HEK293 (cell line): Measurements from ENCODE around the gene SLC9A9.

Experiments used
- ZNF24 ChIP-seq: fragments of 450-650 bp; formaldehyde crosslinking; IDR thresholded peaks from 2 replicates; pipeline ENCODE4 v1.5.1; 2016; ENCODE audit warnings: missing biosample characterization, missing genetic modification characterization
- ZNF624 ChIP-seq: fragments of 450-650 bp; formaldehyde crosslinking; IDR thresholded peaks from 2 replicates; pipeline ENCODE4 v1.5.1; 2017; ENCODE audit warnings: missing biosample characterization, missing genetic modification characterization
- TF ChIP-seq, protein P1 (sequence below): fragments of 450-650 bp; formaldehyde crosslinking; conservative IDR thresholded peaks from 2 replicates; pipeline ENCODE4 v1.5.1; 2016; ENCODE audit warnings: low read depth, missing biosample characterization, missing genetic modification characterization
- TF ChIP-seq, protein P2 (sequence below): fragments of 450-650 bp; formaldehyde crosslinking; IDR thresholded peaks from 2 replicates; pipeline ENCODE4 v1.5.1; 2016; ENCODE audit warnings: missing biosample characterization, missing genetic modification characterization
- TF ChIP-seq, protein P3 (sequence below): fragments of 450-650 bp; formaldehyde crosslinking; IDR thresholded peaks from 2 replicates; pipeline ENCODE4 v1.5.1; 2016; ENCODE audit warnings: missing biosample characterization, missing genetic modification characterization
- TF ChIP-seq, protein P4 (sequence below): fragments of 450-650 bp; formaldehyde crosslinking; IDR thresholded peaks from 2 replicates; pipeline ENCODE4 v1.5.1; 2016; ENCODE audit warnings: missing biosample characterization, missing genetic modification characterization
- TF ChIP-seq, protein P5 (sequence below): fragments of 450-650 bp; formaldehyde crosslinking; IDR thresholded peaks from 2 replicates; pipeline ENCODE4 v1.5.1; 2016; ENCODE audit warnings: missing biosample characterization, missing genetic modification characterization
- TF ChIP-seq, protein P6 (sequence below): fragments of 450-650 bp; formaldehyde crosslinking; IDR thresholded peaks from 2 replicates; pipeline ENCODE4 v1.5.1; 2016; ENCODE audit warnings: missing biosample characterization, missing genetic modification characterization

DNA sequence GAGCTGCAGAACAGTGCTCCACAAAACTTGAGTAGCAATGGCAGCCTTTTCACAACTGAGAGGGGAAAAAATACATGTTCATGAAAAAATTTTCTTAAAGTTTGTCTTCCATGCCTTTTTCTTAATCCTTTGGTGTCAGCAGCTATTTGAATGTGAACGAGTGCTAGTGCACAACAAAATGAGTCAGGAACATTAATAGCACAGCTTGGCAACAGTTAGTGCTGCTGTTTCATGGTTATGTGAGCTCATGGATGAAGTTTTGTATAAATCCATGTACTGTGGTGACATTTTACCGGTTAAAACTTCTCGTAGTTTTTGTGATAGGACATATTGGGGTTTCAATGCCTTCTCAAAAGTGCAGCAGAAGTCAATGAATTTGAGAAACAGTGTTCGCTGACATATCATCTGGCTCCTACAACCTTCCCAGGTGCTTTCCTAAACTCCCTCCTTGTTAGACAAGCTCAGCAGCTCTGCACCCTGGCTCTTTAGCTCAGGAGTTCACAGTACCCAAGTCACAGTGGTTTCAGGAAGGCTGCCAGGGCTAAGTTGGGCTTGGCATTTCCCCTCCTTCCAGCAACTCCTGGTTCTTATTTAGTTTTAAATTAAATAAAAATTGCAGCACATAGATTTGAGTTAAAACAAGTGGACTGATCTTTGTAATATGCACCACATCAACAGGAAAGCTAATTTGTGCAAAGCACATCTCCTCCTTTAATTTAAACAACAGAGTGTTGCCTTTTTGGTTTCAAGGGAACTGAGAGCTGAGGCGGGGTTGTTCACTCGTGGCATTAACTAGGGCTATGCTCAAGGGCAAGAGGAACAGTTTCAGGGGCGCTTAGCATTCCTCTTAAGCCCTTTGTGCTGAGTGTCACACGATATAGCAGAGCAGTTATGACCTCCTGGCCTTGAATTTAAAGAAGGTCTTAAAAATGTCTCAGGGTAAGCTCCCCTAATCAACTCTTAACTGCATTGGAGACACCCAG, 365.9 kb downstream of the SLC9A9 start:
- TF ChIP-seq, protein P1, sequence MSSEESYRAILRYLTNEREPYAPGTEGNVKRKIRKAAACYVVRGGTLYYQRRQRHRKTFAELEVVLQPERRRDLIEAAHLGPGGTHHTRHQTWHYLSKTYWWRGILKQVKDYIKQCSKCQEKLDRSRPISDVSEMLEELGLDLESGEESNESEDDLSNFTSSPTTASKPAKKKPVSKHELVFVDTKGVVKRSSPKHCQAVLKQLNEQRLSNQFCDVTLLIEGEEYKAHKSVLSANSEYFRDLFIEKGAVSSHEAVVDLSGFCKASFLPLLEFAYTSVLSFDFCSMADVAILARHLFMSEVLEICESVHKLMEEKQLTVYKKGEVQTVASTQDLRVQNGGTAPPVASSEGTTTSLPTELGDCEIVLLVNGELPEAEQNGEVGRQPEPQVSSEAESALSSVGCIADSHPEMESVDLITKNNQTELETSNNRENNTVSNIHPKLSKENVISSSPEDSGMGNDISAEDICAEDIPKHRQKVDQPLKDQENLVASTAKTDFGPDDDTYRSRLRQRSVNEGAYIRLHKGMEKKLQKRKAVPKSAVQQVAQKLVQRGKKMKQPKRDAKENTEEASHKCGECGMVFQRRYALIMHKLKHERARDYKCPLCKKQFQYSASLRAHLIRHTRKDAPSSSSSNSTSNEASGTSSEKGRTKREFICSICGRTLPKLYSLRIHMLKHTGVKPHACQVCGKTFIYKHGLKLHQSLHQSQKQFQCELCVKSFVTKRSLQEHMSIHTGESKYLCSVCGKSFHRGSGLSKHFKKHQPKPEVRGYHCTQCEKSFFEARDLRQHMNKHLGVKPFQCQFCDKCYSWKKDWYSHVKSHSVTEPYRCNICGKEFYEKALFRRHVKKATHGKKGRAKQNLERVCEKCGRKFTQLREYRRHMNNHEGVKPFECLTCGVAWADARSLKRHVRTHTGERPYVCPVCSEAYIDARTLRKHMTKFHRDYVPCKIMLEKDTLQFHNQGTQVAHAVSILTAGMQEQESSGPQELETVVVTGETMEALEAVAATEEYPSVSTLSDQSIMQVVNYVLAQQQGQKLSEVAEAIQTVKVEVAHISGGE (tag by site-specific recombination) = no peak
- TF ChIP-seq, protein P2, sequence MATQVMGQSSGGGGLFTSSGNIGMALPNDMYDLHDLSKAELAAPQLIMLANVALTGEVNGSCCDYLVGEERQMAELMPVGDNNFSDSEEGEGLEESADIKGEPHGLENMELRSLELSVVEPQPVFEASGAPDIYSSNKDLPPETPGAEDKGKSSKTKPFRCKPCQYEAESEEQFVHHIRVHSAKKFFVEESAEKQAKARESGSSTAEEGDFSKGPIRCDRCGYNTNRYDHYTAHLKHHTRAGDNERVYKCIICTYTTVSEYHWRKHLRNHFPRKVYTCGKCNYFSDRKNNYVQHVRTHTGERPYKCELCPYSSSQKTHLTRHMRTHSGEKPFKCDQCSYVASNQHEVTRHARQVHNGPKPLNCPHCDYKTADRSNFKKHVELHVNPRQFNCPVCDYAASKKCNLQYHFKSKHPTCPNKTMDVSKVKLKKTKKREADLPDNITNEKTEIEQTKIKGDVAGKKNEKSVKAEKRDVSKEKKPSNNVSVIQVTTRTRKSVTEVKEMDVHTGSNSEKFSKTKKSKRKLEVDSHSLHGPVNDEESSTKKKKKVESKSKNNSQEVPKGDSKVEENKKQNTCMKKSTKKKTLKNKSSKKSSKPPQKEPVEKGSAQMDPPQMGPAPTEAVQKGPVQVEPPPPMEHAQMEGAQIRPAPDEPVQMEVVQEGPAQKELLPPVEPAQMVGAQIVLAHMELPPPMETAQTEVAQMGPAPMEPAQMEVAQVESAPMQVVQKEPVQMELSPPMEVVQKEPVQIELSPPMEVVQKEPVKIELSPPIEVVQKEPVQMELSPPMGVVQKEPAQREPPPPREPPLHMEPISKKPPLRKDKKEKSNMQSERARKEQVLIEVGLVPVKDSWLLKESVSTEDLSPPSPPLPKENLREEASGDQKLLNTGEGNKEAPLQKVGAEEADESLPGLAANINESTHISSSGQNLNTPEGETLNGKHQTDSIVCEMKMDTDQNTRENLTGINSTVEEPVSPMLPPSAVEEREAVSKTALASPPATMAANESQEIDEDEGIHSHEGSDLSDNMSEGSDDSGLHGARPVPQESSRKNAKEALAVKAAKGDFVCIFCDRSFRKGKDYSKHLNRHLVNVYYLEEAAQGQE (tag by site-specific recombination) = no peak
- TF ChIP-seq, protein P3, sequence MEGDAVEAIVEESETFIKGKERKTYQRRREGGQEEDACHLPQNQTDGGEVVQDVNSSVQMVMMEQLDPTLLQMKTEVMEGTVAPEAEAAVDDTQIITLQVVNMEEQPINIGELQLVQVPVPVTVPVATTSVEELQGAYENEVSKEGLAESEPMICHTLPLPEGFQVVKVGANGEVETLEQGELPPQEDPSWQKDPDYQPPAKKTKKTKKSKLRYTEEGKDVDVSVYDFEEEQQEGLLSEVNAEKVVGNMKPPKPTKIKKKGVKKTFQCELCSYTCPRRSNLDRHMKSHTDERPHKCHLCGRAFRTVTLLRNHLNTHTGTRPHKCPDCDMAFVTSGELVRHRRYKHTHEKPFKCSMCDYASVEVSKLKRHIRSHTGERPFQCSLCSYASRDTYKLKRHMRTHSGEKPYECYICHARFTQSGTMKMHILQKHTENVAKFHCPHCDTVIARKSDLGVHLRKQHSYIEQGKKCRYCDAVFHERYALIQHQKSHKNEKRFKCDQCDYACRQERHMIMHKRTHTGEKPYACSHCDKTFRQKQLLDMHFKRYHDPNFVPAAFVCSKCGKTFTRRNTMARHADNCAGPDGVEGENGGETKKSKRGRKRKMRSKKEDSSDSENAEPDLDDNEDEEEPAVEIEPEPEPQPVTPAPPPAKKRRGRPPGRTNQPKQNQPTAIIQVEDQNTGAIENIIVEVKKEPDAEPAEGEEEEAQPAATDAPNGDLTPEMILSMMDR = no peak
- TF ChIP-seq ZNF24 (tag by site-specific recombination) (no peak), ZNF624 (no peak)
- TF ChIP-seq, protein P4, sequence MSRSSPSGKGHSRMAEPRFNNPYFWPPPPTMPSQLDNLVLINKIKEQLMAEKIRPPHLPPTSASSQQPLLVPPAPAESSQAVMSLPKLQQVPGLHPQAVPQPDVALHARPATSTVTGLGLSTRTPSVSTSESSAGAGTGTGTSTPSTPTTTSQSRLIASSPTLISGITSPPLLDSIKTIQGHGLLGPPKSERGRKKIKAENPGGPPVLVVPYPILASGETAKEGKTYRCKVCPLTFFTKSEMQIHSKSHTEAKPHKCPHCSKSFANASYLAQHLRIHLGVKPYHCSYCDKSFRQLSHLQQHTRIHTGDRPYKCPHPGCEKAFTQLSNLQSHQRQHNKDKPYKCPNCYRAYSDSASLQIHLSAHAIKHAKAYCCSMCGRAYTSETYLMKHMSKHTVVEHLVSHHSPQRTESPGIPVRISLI (tag by site-specific recombination) = no peak
- TF ChIP-seq, protein P5, sequence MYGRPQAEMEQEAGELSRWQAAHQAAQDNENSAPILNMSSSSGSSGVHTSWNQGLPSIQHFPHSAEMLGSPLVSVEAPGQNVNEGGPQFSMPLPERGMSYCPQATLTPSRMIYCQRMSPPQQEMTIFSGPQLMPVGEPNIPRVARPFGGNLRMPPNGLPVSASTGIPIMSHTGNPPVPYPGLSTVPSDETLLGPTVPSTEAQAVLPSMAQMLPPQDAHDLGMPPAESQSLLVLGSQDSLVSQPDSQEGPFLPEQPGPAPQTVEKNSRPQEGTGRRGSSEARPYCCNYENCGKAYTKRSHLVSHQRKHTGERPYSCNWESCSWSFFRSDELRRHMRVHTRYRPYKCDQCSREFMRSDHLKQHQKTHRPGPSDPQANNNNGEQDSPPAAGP (tag by site-specific recombination) = no peak
- TF ChIP-seq, protein P6, sequence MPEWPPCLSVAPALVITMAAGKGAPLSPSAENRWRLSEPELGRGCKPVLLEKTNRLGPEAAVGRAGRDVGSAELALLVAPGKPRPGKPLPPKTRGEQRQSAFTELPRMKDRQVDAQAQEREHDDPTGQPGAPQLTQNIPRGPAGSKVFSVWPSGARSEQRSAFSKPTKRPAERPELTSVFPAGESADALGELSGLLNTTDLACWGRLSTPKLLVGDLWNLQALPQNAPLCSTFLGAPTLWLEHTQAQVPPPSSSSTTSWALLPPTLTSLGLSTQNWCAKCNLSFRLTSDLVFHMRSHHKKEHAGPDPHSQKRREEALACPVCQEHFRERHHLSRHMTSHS = no peak
